Measurements from ENCODE around the gene EPS15. TPM values are rescaled to one million over a fixed set of nuclear protein-coding genes. Genes with fewer than 3 reads are reported as not detected.

EPS15 gene
- total and polyA plus RNA-seq, 2 of the 8 experiments (the other 6 are each of a cell fraction or from before 2014, with no cell fraction given) = 15.9 to 57.2 TPM

DNA sequence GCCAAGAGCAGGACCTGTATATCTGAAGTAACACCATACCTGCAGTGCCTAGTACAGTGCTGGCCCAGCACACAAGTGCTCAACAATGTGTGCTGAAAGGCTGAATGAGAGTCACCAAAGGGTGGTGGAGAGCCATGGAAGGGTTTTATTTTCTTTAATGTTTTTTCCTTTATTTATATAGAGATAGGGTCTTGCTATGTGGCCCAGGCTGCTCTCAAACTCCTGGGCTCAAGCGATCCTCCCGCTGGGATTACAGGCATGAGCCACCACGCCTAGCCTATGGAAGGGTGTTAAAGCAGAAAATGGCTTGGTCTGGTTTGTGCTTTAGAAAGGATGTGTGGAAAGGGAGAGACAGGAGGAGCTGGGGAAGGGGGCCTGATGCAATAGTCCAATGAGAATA is 175.4 kb downstream of the EPS15 start (continued):
- no peak for TF ChIP-seq CHD7 (IDR thresholded peaks at IDR 0.05; ENCODE audit: insufficient replicate concordance, low read length)
- TF ChIP-seq MAFK (IDR thresholded peaks at IDR 0.05; ENCODE audit: low read depth, low read length) = no peak
- no peak for TF ChIP-seq SP2 (IDR thresholded peaks at IDR 0.05; ENCODE audit: low read length)
- TF ChIP-seq POLR2A (IDR thresholded peaks at IDR 0.05; ENCODE audit: control extremely low read depth in 1 of 2, low read depth in 2 of 2, low read length in 2 of 2) = no peak
- TF ChIP-seq CHD1 (IDR thresholded peaks at IDR 0.05; ENCODE audit: low read depth, low read length) = no peak

Data from H1 (cell line).